H1 (cell line): ENCODE results near the gene GP2. TPM values are rescaled to one million over a fixed set of nuclear protein-coding genes. Genes with fewer than 3 reads are reported as not detected.

ENCODE experiments used
- CTCF ChIA-PET: fragments of 300-600 bp; sonication (Branson Sonifier 250); formaldehyde crosslinking; loops from one replicate; lab custom pipeline; 2021; ENCODE audit not compliant: partially characterized antibody; lab: Charles Lee
- POLR2A ChIA-PET: fragments of 300-600 bp; sonication (Branson Sonifier 250); formaldehyde crosslinking; loops from one replicate; lab custom pipeline; 2021; ENCODE audit warnings: inconsistent platforms; ENCODE audit not compliant: partially characterized antibody; lab: Charles Lee
- DNase-seq, 2 experiments: peaks; one replicate each; pipeline versions ENCODE4 v3.0.0 to v3.0.0-alpha.2; 2010 to 2022; ENCODE audit warnings: low spot score in 2 of 2, low read depth in 1 of 2, mixed read lengths in 1 of 2
- FAIRE-seq: peaks from 2 replicates; lab custom pipeline; 2011; peaks lifted over from hg19 to GRCh38; lab: Jason Lieb, UNC
- H2AFZ ChIP-seq: 2 replicates; pipeline ENCODE4 v1.8.1; 2012; ENCODE audit warnings: low read length, inconsistent platforms
- H2AK5ac ChIP-seq: 2 replicates; pipeline ENCODE4 v1.6.1; 2013; ENCODE audit warnings: low read depth, low read length
- H2BK120ac ChIP-seq: replicated peaks from 2 replicates; pipeline ENCODE3; 2013; ENCODE audit warnings: low read depth, low read length, inconsistent platforms
- H2BK12ac ChIP-seq: 2 replicates; pipeline ENCODE4 v1.6.1; 2013; ENCODE audit warnings: low read depth, low read length
- H2BK15ac ChIP-seq: 2 replicates; pipeline ENCODE4 v1.6.1; 2013; ENCODE audit warnings: low read length
- H2BK20ac ChIP-seq: 2 replicates; pipeline ENCODE4 v1.6.1; 2013; ENCODE audit warnings: low read length
- H2BK5ac ChIP-seq: 2 replicates; pipeline ENCODE4 v1.6.1; 2013; ENCODE audit warnings: low read depth, low read length
- H3K14ac ChIP-seq: 2 replicates; pipeline ENCODE4 v1.6.1; 2013; ENCODE audit warnings: inconsistent platforms; ENCODE audit not compliant: insufficient read length
- H3K18ac ChIP-seq: 2 replicates; pipeline ENCODE4 v1.6.1; 2013; ENCODE audit warnings: low read length; ENCODE audit errors: extremely low read depth
- H3K23ac ChIP-seq: 2 replicates; pipeline ENCODE4 v1.6.1; 2013; ENCODE audit warnings: inconsistent platforms; ENCODE audit not compliant: insufficient read length
- H3K23me2 ChIP-seq: 2 replicates; pipeline ENCODE4 v1.6.1; 2013; ENCODE audit warnings: low read depth, low read length
- H3K27ac ChIP-seq: 2 replicates; pipeline ENCODE4 v1.6.1; 2011; ENCODE audit warnings: low read depth, low read length, inconsistent platforms
- H3K27me3 ChIP-seq, 4 experiments: replicated peaks in 1 of 4; 1 replicate in 1 of 4; 2 replicates in 3 of 4; pipeline versions ENCODE4 v1.6.1 to v1.8.1; 2011 to 2013; ENCODE audit warnings: low read length in 3 of 4, mild to moderate bottlenecking in 3 of 4, inconsistent platforms in 2 of 4, mixed read lengths in 2 of 4, moderate library complexity in 1 of 4; ENCODE audit not compliant: control insufficient read depth in 3 of 4, insufficient read depth in 3 of 4; ENCODE audit errors: extremely low read depth in 1 of 4
- H3K36me3 ChIP-seq, 4 experiments: 2 replicates each; pipeline versions ENCODE4 v1.6.1 to v1.8.1; 2011 to 2013; ENCODE audit warnings: mild to moderate bottlenecking in 4 of 4, low read length in 3 of 4, moderate library complexity in 2 of 4, control low read depth in 1 of 4, inconsistent platforms in 1 of 4; ENCODE audit not compliant: insufficient read depth in 4 of 4, control insufficient read depth in 2 of 4
- H3K4ac ChIP-seq: replicated peaks from 2 replicates; pipeline ENCODE3; 2013; ENCODE audit warnings: low read length, low read depth, mixed read lengths, inconsistent platforms; ENCODE audit not compliant: insufficient read length
- H3K4me1 ChIP-seq, 4 experiments: replicated peaks in 1 of 4; 1 replicate in 1 of 4; 2 replicates in 3 of 4; pipeline versions ENCODE4 v1.6.1 to v1.8.1; 2011 to 2013; ENCODE audit warnings: low read length in 3 of 4, inconsistent platforms in 2 of 4, mixed read lengths in 1 of 4; ENCODE audit not compliant: insufficient read depth in 4 of 4, control insufficient read depth in 3 of 4
- H3K4me2 ChIP-seq, 2 experiments: 2 replicates each; pipeline versions ENCODE4 v1.6.1 to v1.8.1; 2011 to 2013; ENCODE audit warnings: low read depth in 2 of 2, low read length in 2 of 2, control low read depth in 1 of 2, inconsistent platforms in 1 of 2, mild to moderate bottlenecking in 1 of 2; ENCODE audit not compliant: insufficient read depth in 1 of 2
- H3K4me3 ChIP-seq, 4 experiments: fragments of 200-600, 300-600 bp in 1 of 4; sonication (generic), shearing (Covaris generic), sonication (Bioruptor Twin) in 1 of 4; 2 replicates each; pipeline versions ENCODE4 v1.5.1 to v1.8.1; 2011 to 2016; ENCODE audit warnings: low read length in 4 of 4, low read depth in 3 of 4, control low read depth in 2 of 4, inconsistent platforms in 2 of 4, mild to moderate bottlenecking in 2 of 4, mixed read lengths in 1 of 4, moderate library complexity in 1 of 4; ENCODE audit not compliant: insufficient read depth in 2 of 4; ENCODE audit errors: extremely low read depth in 1 of 4
- H3K56ac ChIP-seq: replicated peaks from 2 replicates; pipeline ENCODE3; 2013; ENCODE audit warnings: low read depth, mild to moderate bottlenecking, mixed read lengths, low read length, inconsistent platforms; ENCODE audit not compliant: insufficient read length
- H3K79me1 ChIP-seq: 2 replicates; pipeline ENCODE4 v1.6.1; 2013; ENCODE audit warnings: low read depth, low read length, control low read depth
- H3K79me2 ChIP-seq, 2 experiments: 2 replicates each; pipeline versions ENCODE4 v1.6.1 to v1.8.1; 2012 to 2013; ENCODE audit warnings: low read length in 2 of 2, mild to moderate bottlenecking in 2 of 2, inconsistent platforms in 1 of 2; ENCODE audit not compliant: insufficient read depth in 2 of 2, control insufficient read depth in 1 of 2
- H3K9ac ChIP-seq, 4 experiments: replicated peaks in 1 of 4; 1 replicate in 1 of 4; 2 replicates in 3 of 4; pipeline versions ENCODE4 v1.6.1 to v1.8.1; 2011 to 2013; ENCODE audit warnings: low read depth in 3 of 4, low read length in 3 of 4, control low read depth in 2 of 4, mild to moderate bottlenecking in 2 of 4, moderate library complexity in 2 of 4, inconsistent platforms in 1 of 4; ENCODE audit errors: extremely low read depth in 1 of 4
- H3K9me3 ChIP-seq, 2 experiments: 2 replicates each; pipeline versions ENCODE4 v1.6.1 to v1.8.1; 2012 to 2013; ENCODE audit warnings: mild to moderate bottlenecking in 2 of 2, moderate library complexity in 2 of 2, control low read depth in 1 of 2, inconsistent platforms in 1 of 2, low read depth in 1 of 2, low read length in 1 of 2, mixed read lengths in 1 of 2; ENCODE audit not compliant: insufficient read depth in 2 of 2
- H4K20me1 ChIP-seq, 2 experiments: replicated peaks in 1 of 2; 2 replicates each; pipeline versions ENCODE3 to v1.8.1; 2011 to 2013; ENCODE audit warnings: inconsistent platforms in 2 of 2, low read length in 2 of 2, mild to moderate bottlenecking in 1 of 2; ENCODE audit not compliant: insufficient read depth in 2 of 2, control insufficient read depth in 1 of 2
- H4K5ac ChIP-seq: 2 replicates; pipeline ENCODE4 v1.6.1; 2013; ENCODE audit warnings: low read length, low read depth, mixed read lengths, inconsistent platforms; ENCODE audit not compliant: insufficient read length
- H4K8ac ChIP-seq: 2 replicates; pipeline ENCODE4 v1.8.0; 2013; ENCODE audit warnings: mild to moderate bottlenecking, moderate library complexity, low read length, inconsistent platforms; ENCODE audit not compliant: insufficient read depth; ENCODE audit errors: extremely low read depth
- H4K91ac ChIP-seq: replicated peaks from 2 replicates; pipeline ENCODE3; 2013; ENCODE audit warnings: low read length, mixed read lengths, inconsistent platforms; ENCODE audit not compliant: insufficient read length
- BCL11A ChIP-seq, 2 experiments: IDR thresholded peaks; one replicate each; pipeline ENCODE4 v1.6.1; 2011; ENCODE audit warnings: low read depth in 2 of 2, low read length in 2 of 2, mild to moderate bottlenecking in 2 of 2
- CTCF ChIP-seq, 3 experiments: IDR thresholded peaks; 1 replicate in 2 of 3; 2 replicates in 1 of 3; pipeline versions ENCODE4 v1.5.1 to v1.6.1; 2011; ENCODE audit warnings: low read length in 3 of 3, mild to moderate bottlenecking in 3 of 3, inconsistent platforms in 2 of 3, low read depth in 1 of 3, moderate library complexity in 1 of 3; ENCODE audit not compliant: insufficient read depth in 1 of 3; ENCODE audit errors: control extremely low read depth in 1 of 3
- KDM1A ChIP-seq: fragments of 200-600, 300-600 bp; sonication (generic); IDR thresholded peaks from 2 replicates; pipeline ENCODE4 v1.7.1; 2016; ENCODE audit warnings: mild to moderate bottlenecking, low read length, borderline replicate concordance
- MAX ChIP-seq: IDR thresholded peaks from 2 replicates; pipeline ENCODE4 v1.6.1; 2012; ENCODE audit warnings: inconsistent platforms
- RAD21 ChIP-seq, 2 experiments: IDR thresholded peaks in 1 of 2; conservative IDR thresholded peaks in 1 of 2; 2 replicates each; pipeline ENCODE4 v1.6.1; 2011; ENCODE audit warnings: low read depth in 2 of 2, low read length in 2 of 2, improper control_type of control experiment in 1 of 2, inconsistent platforms in 1 of 2, mild to moderate bottlenecking in 1 of 2, moderate library complexity in 1 of 2
- SAP30 ChIP-seq: fragments of 300-600 bp; sonication (generic); IDR thresholded peaks from 2 replicates; pipeline ENCODE4 v1.7.1; 2012; ENCODE audit warnings: low read length, moderate library complexity, mild to moderate bottlenecking, inconsistent platforms; ENCODE audit not compliant: insufficient read depth, insufficient replicate concordance
- ZNF274 ChIP-seq: IDR thresholded peaks from 2 replicates; pipeline ENCODE4 v1.7.0; 2012; ENCODE audit warnings: low read length, borderline replicate concordance; ENCODE audit errors: extremely low read depth
- WGBS, 2 experiments: shearing (Covaris generic) in 1 of 2; methylation state at CpG; one replicate each; pipeline versions ENCODE4 v1.1.6 to v1.1.7; 2013 to 2015; ENCODE audit warnings: low lambda C conversion rate in 2 of 2, mixed read lengths in 2 of 2, inconsistent platforms in 1 of 2, low coverage in 1 of 2, missing lambda C conversion rate in 1 of 2; ENCODE audit not compliant: insufficient replicate concordance in 2 of 2, insufficient coverage in 1 of 2, insufficient read length in 1 of 2; ENCODE audit errors: extremely low coverage in 1 of 2, missing lambda C conversion rate in 1 of 2; 5-methylcytosine and 5-hydroxymethylcytosine counted together
- polyA plus RNA-seq, 7 experiments: library from polyadenylated mRNA; depleted of rRNA in 3 of 7; stranded (reverse) in 5 of 7; unstranded in 2 of 7; fragments of >200 nt in 5 of 7; fragments of 200-250 nt in 2 of 7; gene quantifications; 1 replicate in 5 of 7; 2 replicates in 1 of 7; 4 replicates in 1 of 7; pipeline versions ENCODE4 v1.2.1 to v1.2.3, GENCODE V29; 2011 to 2013; ENCODE audit warnings: missing spikeins in 2 of 7, mixed read lengths in 2 of 7
- total RNA-seq: library from RNA; stranded (reverse); fragmentation: NEBNext Ultra II Directional; extraction: Animal tissue kit (Norgen Biotek cat#: 25700); gene quantifications from 2 replicates; pipeline ENCODE4 v1.2.1, GENCODE V29; 2021

The GP2 gene
- total and polyA plus RNA-seq, 2 of the 8 experiments (the other 6 are each of a cell fraction or from before 2014, with no cell fraction given) = not detected

GRCh38 chr16:20359997-20360396 lies 32.7 kb upstream of the GP2 start:
- Histone ChIP-seq H2BK12ac (no peak overlapping the region), H4K8ac (no peak overlapping the region), H3K4me2 (no peak overlapping the region), H4K5ac (no peak overlapping the region), H3K36me3 (no peaks in the 10 kb centered on the region), H3K14ac (no peak overlapping the region), H3K79me1 (no peaks in the 10 kb centered on the region), H3K56ac (no peak overlapping the region), H3K27ac (no peak overlapping the region), H3K4me3 (no peak overlapping the region), H4K20me1 (no peaks in the 10 kb centered on the region), H3K9ac (no peak overlapping the region), H3K23me2 (no peaks in the 10 kb centered on the region), H2BK120ac (no peak overlapping the region), H2AFZ (no peak overlapping the region), H3K27me3 (no peaks in the 10 kb centered on the region), H3K18ac (no peak overlapping the region), H2BK15ac (no peak overlapping the region), H3K79me2 (no peaks in the 10 kb centered on the region), H3K9me3 (peaks cover 8 to 11% of the 10 kb centered on the region in 2 experiments; a peak in 2 of 4 replicates), H3K4me1 (no peaks in the 10 kb centered on the region), H3K23ac (no peak overlapping the region), H4K91ac (no peak overlapping the region), H2AK5ac (no peak overlapping the region), H2BK5ac (no peak overlapping the region), H2BK20ac (no peak overlapping the region), H3K4ac (no peak overlapping the region)
- peak in 1 of 2 experiments; percentile 59 for DNase-seq
- TF ChIP-seq BCL11A (IDR thresholded peaks at IDR 0.05; ENCODE audit: low read depth in 2 of 2, low read length in 2 of 2) (no peak), SAP30 (no peak), ZNF274 (no peak), KDM1A (no peak), RAD21 (IDR thresholded peaks at IDR 0.05 in 1 of 2, conservative IDR thresholded peaks at IDR 0.05 in 1 of 2; ENCODE audit: low read depth in 2 of 2, low read length in 2 of 2) (peak; percentile 53 to 64), CTCF (IDR thresholded peaks at IDR 0.05; ENCODE audit: control extremely low read depth in 1 of 3, insufficient read depth in 1 of 3, low read depth in 1 of 3, low read length in 3 of 3) (peak; percentile 57 to 71 (median 66)), MAX (no peak)
- 73% methylated on average over 2 of the region's 2 CpGs; no CpG with 5 or more reads in 1 of the 2 experiments for WGBS, 2 experiments
- ChIA-PET CTCF (interaction anchor here (0.6 to 10.6 kb wide), 16 partner anchors 9 to 462 kb away, joined by 3 to 114 read pairs (median 4); no protein-coding TSS in a partner anchor), POLR2A (interaction anchor here (0.9 kb wide), 1 partner anchor 23 kb away, joined by 3 read pairs; no protein-coding TSS in a partner anchor)
- FAIRE-seq = no peak
